Liver (tissue), 9 donors: Measurements from ENCODE around the gene DOC2B. TPM values are rescaled to one million over a fixed set of nuclear protein-coding genes. Genes with fewer than 3 reads are reported as not detected.

Experiments used
- DNase-seq: peaks from one replicate; pipeline ENCODE4 v3.0.0-alpha.2; 2017; ENCODE audit warnings: low spot score
- H3K27ac ChIP-seq, 2 donors: one replicate each; pipeline ENCODE4 v1.7.0; 2013; ENCODE audit warnings: inconsistent platforms in 2 of 2, low read length in 2 of 2, control low read depth in 1 of 2, low read depth in 1 of 2, mild to moderate bottlenecking in 1 of 2
- H3K27me3 ChIP-seq, 4 donors: one replicate each; pipeline versions ENCODE4 v1.6.1 to v1.7.0; 2013; ENCODE audit warnings: low read length in 3 of 4, inconsistent platforms in 1 of 4, mild to moderate bottlenecking in 1 of 4, moderate library complexity in 1 of 4; ENCODE audit not compliant: control insufficient read depth in 4 of 4, insufficient read depth in 4 of 4
- H3K36me3 ChIP-seq, 4 donors: one replicate each; pipeline versions ENCODE4 v1.6.1 to v1.7.0; 2013; ENCODE audit warnings: low read length in 3 of 4, mild to moderate bottlenecking in 3 of 4, low read depth in 1 of 4, moderate library complexity in 1 of 4; ENCODE audit not compliant: control insufficient read depth in 4 of 4, insufficient read depth in 3 of 4
- H3K4me1 ChIP-seq, 4 donors: one replicate each; pipeline versions ENCODE4 v1.6.1 to v1.7.0; 2013; ENCODE audit warnings: low read length in 3 of 4, mild to moderate bottlenecking in 3 of 4, moderate library complexity in 1 of 4; ENCODE audit not compliant: control insufficient read depth in 4 of 4, insufficient read depth in 4 of 4
- H3K4me3 ChIP-seq, 3 donors: one replicate each; pipeline versions ENCODE4 v1.6.1 to v1.7.0; 2013; ENCODE audit warnings: low read length in 3 of 3, control low read depth in 1 of 3, low read depth in 1 of 3, mild to moderate bottlenecking in 1 of 3
- H3K9ac ChIP-seq, 2 donors: one replicate each; pipeline ENCODE4 v1.7.0; 2013; ENCODE audit warnings: low read length in 2 of 2, mild to moderate bottlenecking in 2 of 2, moderate library complexity in 2 of 2, control low read depth in 1 of 2, low read depth in 1 of 2
- H3K9me3 ChIP-seq, 4 donors: one replicate each; pipeline versions ENCODE4 v1.6.1 to v1.7.0; 2013; ENCODE audit warnings: low read length in 3 of 4; ENCODE audit not compliant: control insufficient read depth in 4 of 4
- ATF3 ChIP-seq: IDR thresholded peaks from 2 replicates; pipeline ENCODE4 v1.6.1; 2016; ENCODE audit warnings: antibody characterized with exemption
- CTCF ChIP-seq: fragments of 150-350 bp; IDR thresholded peaks from 2 replicates; pipeline ENCODE4 v1.5.1; 2017; ENCODE audit warnings: improper control_type of control experiment, low read depth, low read length; ENCODE audit not compliant: missing input control
- EGR1 ChIP-seq, 2 donors: IDR thresholded peaks; 2 replicates each; pipeline ENCODE4 v1.6.1; 2016 to 2018; ENCODE audit warnings: antibody characterized with exemption in 2 of 2, low read depth in 2 of 2
- FOXA1 ChIP-seq: IDR thresholded peaks from 2 replicates; pipeline ENCODE4 v1.6.1; 2016; ENCODE audit warnings: antibody characterized with exemption
- GABPA ChIP-seq, 2 donors: IDR thresholded peaks in 1 of 2; conservative IDR thresholded peaks in 1 of 2; 2 replicates each; pipeline ENCODE4 v1.6.1; 2016; ENCODE audit warnings: antibody characterized with exemption in 2 of 2, mild to moderate bottlenecking in 1 of 2, moderate library complexity in 1 of 2
- HNF4A ChIP-seq, 2 donors: conservative IDR thresholded peaks; 2 replicates each; pipeline ENCODE4 v1.6.1; 2016; ENCODE audit warnings: antibody characterized with exemption in 2 of 2, mild to moderate bottlenecking in 2 of 2
- HNF4G ChIP-seq: IDR thresholded peaks from 2 replicates; pipeline ENCODE4 v1.6.1; 2016; ENCODE audit warnings: antibody characterized with exemption
- JUND ChIP-seq, 2 donors: IDR thresholded peaks; 2 replicates each; pipeline ENCODE4 v1.6.1; 2016; ENCODE audit warnings: antibody characterized with exemption in 2 of 2
- MAX ChIP-seq: IDR thresholded peaks from 2 replicates; pipeline ENCODE4 v1.6.1; 2016; ENCODE audit warnings: antibody characterized with exemption
- RAD21 ChIP-seq, 2 donors: IDR thresholded peaks; 2 replicates each; pipeline ENCODE4 v1.6.1; 2016; ENCODE audit warnings: antibody characterized with exemption in 2 of 2, mild to moderate bottlenecking in 2 of 2
- REST ChIP-seq: IDR thresholded peaks from 2 replicates; pipeline ENCODE4 v1.6.1; 2016; ENCODE audit warnings: antibody characterized with exemption, mild to moderate bottlenecking
- RXRA ChIP-seq, 2 donors: IDR thresholded peaks; 2 replicates each; pipeline ENCODE4 v1.6.1; 2017 to 2018; ENCODE audit warnings: antibody characterized with exemption in 2 of 2, mild to moderate bottlenecking in 1 of 2
- SP1 ChIP-seq: IDR thresholded peaks from 2 replicates; pipeline ENCODE4 v1.6.1; 2018; ENCODE audit warnings: antibody characterized with exemption, mild to moderate bottlenecking
- TAF1 ChIP-seq: conservative IDR thresholded peaks from 2 replicates; pipeline ENCODE4 v1.6.1; 2016; ENCODE audit warnings: antibody characterized with exemption, mild to moderate bottlenecking
- YY1 ChIP-seq: IDR thresholded peaks from 2 replicates; pipeline ENCODE4 v1.6.1; 2016; ENCODE audit warnings: antibody characterized with exemption, mild to moderate bottlenecking
- ZBTB33 ChIP-seq: IDR thresholded peaks from 2 replicates; pipeline ENCODE4 v1.6.1; 2016; ENCODE audit warnings: antibody characterized with exemption
- WGBS: extraction: QIAGEN DNeasy Blood & Tissue Kit; methylation state at CpG from one replicate; pipeline ENCODE4 v1.1.7; 2013; 5-methylcytosine and 5-hydroxymethylcytosine counted together
- polyA plus RNA-seq, 2 donors: library from polyadenylated mRNA; stranded (reverse) in 1 of 2; unstranded in 1 of 2; fragments of 200-250 nt in 1 of 2; fragments of >200 nt in 1 of 2; fragmentation: Nextera tagmentation in 1 of 2; extraction: Ambion mirVana in 1 of 2; gene quantifications; one replicate each; pipeline versions ENCODE4 v1.2.1 to v1.2.3, GENCODE V29; 2013 to 2015
- total RNA-seq, 2 donors: library from RNA; depleted of rRNA; stranded (reverse); fragments of >200 nt; gene quantifications; one replicate each; pipeline ENCODE4 v1.2.3, GENCODE V29; 2014
- donor health status: healthy.
- donor health status: healthy.
- donor health status: healthy.
- donor health status: healthy.
- donor health status: healthy.

Gene DOC2B
- total and polyA plus RNA-seq, 4 donors: 0.08 to 1.0 (median 0.61) TPM

- H3K27ac ChIP-seq: no peak overlapping the region
- no peaks in the 10 kb centered on the region for H3K27me3 ChIP-seq
- 94% methylated on average over 25 of the region's 25 CpGs for WGBS
- H3K4me3 ChIP-seq: no peak overlapping the region
- no peak for DNase-seq
- H3K4me1 ChIP-seq: peaks cover 0 to 3% (median 0%) of the 10 kb centered on the region in 4 donors
- no peaks in the 10 kb centered on the region for H3K9me3 ChIP-seq
- TF ChIP-seq YY1 (no peak), RXRA (IDR thresholded peaks at IDR 0.05) (no peak), EGR1 (IDR thresholded peaks at IDR 0.05; ENCODE audit: low read depth in 2 of 2) (no peak), FOXA1 (no peak), ATF3 (no peak), RAD21 (IDR thresholded peaks at IDR 0.05) (no peak), GABPA (IDR thresholded peaks at IDR 0.05 in 1 of 2, conservative IDR thresholded peaks at IDR 0.05 in 1 of 2) (no peak), SP1 (no peak), ZBTB33 (no peak), MAX (no peak), REST (no peak), HNF4G (no peak), HNF4A (conservative IDR thresholded peaks at IDR 0.05) (no peak), CTCF (no peak)
- peaks cover 0 to 13% (median 5%) of the 10 kb centered on the region in 4 donors for H3K36me3 ChIP-seq
- H3K9ac ChIP-seq: no peak overlapping the region
These were observed 32.0 kb upstream of the DOC2B start for GRCh38 chr17:213286-214105.

GRCh38 chr17:210402-210801, 29.0 kb upstream of the DOC2B start:
- WGBS: 98% methylated on average over 8 of the region's 8 CpGs
- no peak for DNase-seq

More at GRCh38 chr17:210402-210801, 29.0 kb upstream of the DOC2B start:
- Histone ChIP-seq H3K27ac (no peak overlapping the region), H3K9me3 (no peaks in the 10 kb centered on the region), H3K4me1 (no peaks in the 10 kb centered on the region), H3K4me3 (no peak overlapping the region), H3K9ac (no peak overlapping the region), H3K27me3 (no peaks in the 10 kb centered on the region), H3K36me3 (peaks cover 0 to 13% (median 4%) of the 10 kb centered on the region in 4 donors)
- TF ChIP-seq CTCF (no peak), RXRA (IDR thresholded peaks at IDR 0.05) (no peak), ZBTB33 (no peak), MAX (no peak), YY1 (no peak), TAF1 (no peak), SP1 (no peak), EGR1 (IDR thresholded peaks at IDR 0.05; ENCODE audit: low read depth in 2 of 2) (no peak), HNF4A (conservative IDR thresholded peaks at IDR 0.05) (no peak), FOXA1 (no peak), RAD21 (IDR thresholded peaks at IDR 0.05) (no peak), ATF3 (no peak), JUND (IDR thresholded peaks at IDR 0.05) (no peak)
